Liver (tissue), 3 donors: Measurements from ENCODE around the gene VAPA.

Source experiments
- ATF3 ChIP-seq: IDR thresholded peaks from 2 replicates; pipeline ENCODE4 v1.6.1; 2016; ENCODE audit warnings: antibody characterized with exemption
- CTCF ChIP-seq: fragments of 150-350 bp; IDR thresholded peaks from 2 replicates; pipeline ENCODE4 v1.5.1; 2017; ENCODE audit warnings: improper control_type of control experiment, low read depth, low read length; ENCODE audit not compliant: missing input control
- EGR1 ChIP-seq, 2 donors: IDR thresholded peaks; 2 replicates each; pipeline ENCODE4 v1.6.1; 2016 to 2018; ENCODE audit warnings: antibody characterized with exemption in 2 of 2, low read depth in 2 of 2
- JUND ChIP-seq, 2 donors: IDR thresholded peaks; 2 replicates each; pipeline ENCODE4 v1.6.1; 2016; ENCODE audit warnings: antibody characterized with exemption in 2 of 2
- RAD21 ChIP-seq, 2 donors: IDR thresholded peaks; 2 replicates each; pipeline ENCODE4 v1.6.1; 2016; ENCODE audit warnings: antibody characterized with exemption in 2 of 2, mild to moderate bottlenecking in 2 of 2
- TAF1 ChIP-seq: conservative IDR thresholded peaks from 2 replicates; pipeline ENCODE4 v1.6.1; 2016; ENCODE audit warnings: antibody characterized with exemption, mild to moderate bottlenecking
- YY1 ChIP-seq: IDR thresholded peaks from 2 replicates; pipeline ENCODE4 v1.6.1; 2016; ENCODE audit warnings: antibody characterized with exemption, mild to moderate bottlenecking
- donor health status: healthy.
- donor health status: healthy.

- TF ChIP-seq CTCF (no peak), EGR1 (IDR thresholded peaks at IDR 0.05; ENCODE audit: low read depth in 2 of 2) (no peak), JUND (IDR thresholded peaks at IDR 0.05) (no peak), TAF1 (no peak), RAD21 (IDR thresholded peaks at IDR 0.05) (no peak), ATF3 (no peak), YY1 (no peak)
Observed at GRCh38 chr18:9925795-9926194, 12.0 kb downstream of the VAPA start.
